H9 (cell line): ENCODE results near the gene MAGEB17. TPM values are rescaled to one million over a fixed set of nuclear protein-coding genes. Genes with fewer than 3 reads are reported as not detected.

Experiments used
- DNase-seq: peaks from one replicate; pipeline ENCODE4 v3.0.0-alpha.2; 2017
- H2AFZ ChIP-seq: one replicate; pipeline ENCODE4 v1.6.1; 2013; ENCODE audit warnings: mild to moderate bottlenecking, low read length, control low read depth, moderate library complexity
- H2AK5ac ChIP-seq: 2 replicates; pipeline ENCODE4 v1.6.1; 2013; ENCODE audit warnings: low read length, control low read depth, mixed read lengths; ENCODE audit not compliant: insufficient read length
- H2BK120ac ChIP-seq: one replicate; pipeline ENCODE4 v1.6.1; 2013; ENCODE audit warnings: low read depth, mild to moderate bottlenecking, low read length, control low read depth, inconsistent platforms; ENCODE audit not compliant: poor library complexity, severe bottlenecking
- H2BK12ac ChIP-seq: 2 replicates; pipeline ENCODE4 v1.6.1; 2013; ENCODE audit warnings: low read length, control low read depth, mixed read lengths, low read depth; ENCODE audit not compliant: insufficient read length
- H2BK15ac ChIP-seq: 2 replicates; pipeline ENCODE4 v1.6.1; 2013; ENCODE audit warnings: low read depth, low read length, control low read depth
- H2BK20ac ChIP-seq: one replicate; pipeline ENCODE4 v1.6.1; 2013; ENCODE audit warnings: low read depth, mild to moderate bottlenecking, low read length, control low read depth, inconsistent platforms; ENCODE audit not compliant: poor library complexity, severe bottlenecking
- H2BK5ac ChIP-seq: 2 replicates; pipeline ENCODE4 v1.6.1; 2013; ENCODE audit warnings: low read length, control low read depth, mixed read lengths; ENCODE audit not compliant: insufficient read length
- H3K14ac ChIP-seq: 2 replicates; pipeline ENCODE4 v1.6.1; 2013; ENCODE audit warnings: low read length, control low read depth; ENCODE audit not compliant: insufficient read depth
- H3K18ac ChIP-seq: 2 replicates; pipeline ENCODE4 v1.6.1; 2013; ENCODE audit warnings: low read depth, mild to moderate bottlenecking, mixed read lengths, low read length, control low read depth; ENCODE audit not compliant: insufficient read length
- H3K23ac ChIP-seq: 2 replicates; pipeline ENCODE4 v1.6.1; 2013; ENCODE audit warnings: low read length, control low read depth, mixed read lengths, low read depth; ENCODE audit not compliant: insufficient read length
- H3K23me2 ChIP-seq: 2 replicates; pipeline ENCODE4 v1.6.1; 2013; ENCODE audit warnings: low read depth, mild to moderate bottlenecking, mixed read lengths, low read length, control low read depth; ENCODE audit not compliant: insufficient read length, poor library complexity, severe bottlenecking
- H3K27ac ChIP-seq: 2 replicates; pipeline ENCODE4 v1.5.1; 2013; ENCODE audit warnings: low read length, control low read depth, mixed read lengths, low read depth; ENCODE audit not compliant: insufficient read length
- H3K27me3 ChIP-seq: 2 replicates; pipeline ENCODE4 v1.6.1; 2013; ENCODE audit warnings: low read length, control low read depth, inconsistent platforms; ENCODE audit not compliant: insufficient read depth
- H3K4ac ChIP-seq: 2 replicates; pipeline ENCODE4 v1.6.1; 2013; ENCODE audit warnings: low read depth, mild to moderate bottlenecking, control low read depth, inconsistent platforms, low read length, moderate library complexity
- H3K4me1 ChIP-seq: 2 replicates; pipeline ENCODE4 v1.6.1; 2013; ENCODE audit warnings: low read length, control low read depth, inconsistent platforms; ENCODE audit not compliant: insufficient read depth
- H3K4me2 ChIP-seq: 2 replicates; pipeline ENCODE4 v1.6.1; 2013; ENCODE audit warnings: low read length, control low read depth, mixed read lengths; ENCODE audit not compliant: insufficient read length, insufficient read depth
- H3K56ac ChIP-seq: 2 replicates; pipeline ENCODE4 v1.6.1; 2013; ENCODE audit warnings: low read depth, mild to moderate bottlenecking, mixed read lengths, low read length, control low read depth; ENCODE audit not compliant: insufficient read length
- H3K79me1 ChIP-seq: 2 replicates; pipeline ENCODE4 v1.6.1; 2013; ENCODE audit warnings: low read depth, mild to moderate bottlenecking, moderate library complexity, low read length, control low read depth, inconsistent platforms; ENCODE audit not compliant: insufficient read depth, poor library complexity, severe bottlenecking
- H3K79me2 ChIP-seq: 2 replicates; pipeline ENCODE4 v1.6.1; 2013; ENCODE audit warnings: low read length, control low read depth, inconsistent platforms; ENCODE audit not compliant: insufficient read depth
- H3K9ac ChIP-seq: 2 replicates; pipeline ENCODE4 v1.6.1; 2013; ENCODE audit warnings: low read length, control low read depth, mixed read lengths; ENCODE audit not compliant: insufficient read length; ENCODE audit errors: extremely low read depth
- H3K9me3 ChIP-seq: one replicate; pipeline ENCODE4 v1.6.1; 2013; ENCODE audit warnings: low read depth, low read length, inconsistent platforms; ENCODE audit not compliant: control insufficient read depth
- H3T11ph ChIP-seq: one replicate; pipeline ENCODE4 v1.6.1; 2013; ENCODE audit warnings: mild to moderate bottlenecking, low read length, control low read depth, inconsistent platforms
- H4K20me1 ChIP-seq: one replicate; pipeline ENCODE4 v1.6.1; 2013; ENCODE audit not compliant: control insufficient read depth, insufficient read length, insufficient read depth
- H4K5ac ChIP-seq: 2 replicates; pipeline ENCODE4 v1.6.1; 2013; ENCODE audit warnings: low read depth, mild to moderate bottlenecking, mixed read lengths, low read length, control low read depth; ENCODE audit not compliant: insufficient read length
- H4K8ac ChIP-seq: replicated peaks from 2 replicates; pipeline ENCODE4 v1.6.1; 2013; ENCODE audit warnings: low read length, control low read depth, mixed read lengths, low read depth; ENCODE audit not compliant: insufficient read length
- H4K91ac ChIP-seq: 2 replicates; pipeline ENCODE4 v1.6.1; 2013; ENCODE audit warnings: low read depth, mild to moderate bottlenecking, moderate library complexity, mixed read lengths, low read length, control low read depth; ENCODE audit not compliant: insufficient read length
- H3K27ac Mint-ChIP-seq, 3 experiments: 2 replicates in 2 of 3; 3 replicates in 1 of 3; pipeline ENCODE4 v1.8.0; 2020 to 2021; ENCODE audit warnings: mixed read lengths in 3 of 3, mild to moderate bottlenecking in 1 of 3, moderate library complexity in 1 of 3
- H3K27me3 Mint-ChIP-seq: 2 replicates; pipeline ENCODE4 v1.8.0; 2021; ENCODE audit warnings: low read depth, mild to moderate bottlenecking, moderate library complexity, mixed read lengths
- H3K36me3 Mint-ChIP-seq, 3 experiments: 2 replicates in 2 of 3; 3 replicates in 1 of 3; pipeline ENCODE4 v1.8.0; 2020 to 2021; ENCODE audit warnings: low read depth in 3 of 3, mixed read lengths in 3 of 3; ENCODE audit not compliant: insufficient read depth in 1 of 3
- H3K4me1 Mint-ChIP-seq, 2 experiments: 2 replicates each; pipeline ENCODE4 v1.8.0; 2020; ENCODE audit warnings: mixed read lengths in 2 of 2
- H3K4me3 Mint-ChIP-seq, 2 experiments: 2 replicates in 1 of 2; 3 replicates in 1 of 2; pipeline ENCODE4 v1.8.0; 2020 to 2021; ENCODE audit warnings: mild to moderate bottlenecking in 2 of 2, mixed read lengths in 2 of 2, moderate library complexity in 1 of 2
- H3K9me3 Mint-ChIP-seq, 2 experiments: 2 replicates in 1 of 2; 3 replicates in 1 of 2; pipeline ENCODE4 v1.8.0; 2020; ENCODE audit warnings: mild to moderate bottlenecking in 2 of 2, mixed read lengths in 2 of 2, moderate library complexity in 1 of 2
- WGBS: extraction: QIAGEN DNeasy Blood & Tissue Kit; methylation state at CpG from one replicate; pipeline ENCODE4 v1.1.7; 2013; ENCODE audit warnings: missing lambda C conversion rate, low lambda C conversion rate, mixed read lengths; ENCODE audit not compliant: insufficient read length; ENCODE audit errors: extremely low coverage; 5-methylcytosine and 5-hydroxymethylcytosine counted together
- total RNA-seq: library from RNA; stranded (reverse); gene quantifications from 2 replicates; pipeline ENCODE4 v1.2.1, GENCODE V29; 2021
- TF ChIP-seq, protein P1 (sequence below): fragments of 200-600 bp; sonication (generic); conservative IDR thresholded peaks from 3 replicates; pipeline ENCODE4 v1.8.0; 2021; ENCODE audit warnings: antibody characterized with exemption, mild to moderate bottlenecking

Gene MAGEB17
- total RNA-seq, 1 experiment from 2014 or later, result 0.74 TPM

DNA sequence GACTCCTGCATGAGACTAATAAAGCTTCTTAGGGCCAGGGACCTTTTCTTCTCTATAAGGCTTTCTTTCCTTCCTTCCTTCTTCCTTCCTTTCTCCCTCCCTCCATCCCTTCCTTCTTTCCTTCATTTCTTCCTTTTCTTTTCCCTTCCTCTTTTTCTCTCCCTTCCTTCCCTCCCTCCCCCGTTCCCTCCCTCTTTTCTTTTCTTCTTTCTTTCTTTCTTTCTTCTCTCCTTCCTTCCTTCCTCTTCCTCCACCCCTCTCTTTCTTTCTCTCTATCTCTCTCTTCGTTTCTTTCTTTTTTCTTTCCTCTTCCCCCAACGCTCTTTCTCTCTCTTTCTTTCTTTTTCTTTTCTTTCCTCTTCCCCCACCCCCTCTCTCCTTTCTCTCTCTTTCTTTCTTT lies 2.5 kb upstream of the MAGEB17 start:
- Histone ChIP-seq H4K20me1 (no peaks in the 10 kb centered on the region), H4K5ac (no peak overlapping the region), H3K79me2 (no peaks in the 10 kb centered on the region), H4K8ac (no peak overlapping the region), H3K23ac (no peak overlapping the region), H2AK5ac (no peak overlapping the region), H3K79me1 (no peaks in the 10 kb centered on the region), H2BK12ac (no peak overlapping the region), H3K9ac (no peak overlapping the region), H2AFZ (no peak overlapping the region), H2BK120ac (no peak overlapping the region), H3K4me1 (peaks cover 9% of the 10 kb centered on the region; the same call in 1 of the 2 replicates), H3K9me3 (no peaks in the 10 kb centered on the region), H3K4me2 (no peak overlapping the region), H2BK20ac (no peak overlapping the region), H2BK15ac (no peak overlapping the region), H3K27ac (no peak overlapping the region), H2BK5ac (no peak overlapping the region), H3K27me3 (no peaks in the 10 kb centered on the region), H3K56ac (no peak overlapping the region), H3K23me2 (no peaks in the 10 kb centered on the region), H4K91ac (no peak overlapping the region), H3T11ph (no peak overlapping the region), H3K18ac (no peak overlapping the region), H3K4ac (no peak overlapping the region), H3K14ac (no peak overlapping the region)
- Mint-ChIP-seq H3K27ac (no peak overlapping the region; a peak in 1 of 7 replicates), H3K4me3 (no peak overlapping the region), H3K27me3 (no peaks in the 10 kb centered on the region), H3K4me1 (peaks cover 42 to 66% of the 10 kb centered on the region in 2 experiments), H3K9me3 (peaks cover 0 to 13% of the 10 kb centered on the region in 2 experiments; a peak in 3 of 5 replicates), H3K36me3 (peaks cover 28 to 92% (median 49%) of the 10 kb centered on the region in 3 experiments)
- TF ChIP-seq, protein P1, sequence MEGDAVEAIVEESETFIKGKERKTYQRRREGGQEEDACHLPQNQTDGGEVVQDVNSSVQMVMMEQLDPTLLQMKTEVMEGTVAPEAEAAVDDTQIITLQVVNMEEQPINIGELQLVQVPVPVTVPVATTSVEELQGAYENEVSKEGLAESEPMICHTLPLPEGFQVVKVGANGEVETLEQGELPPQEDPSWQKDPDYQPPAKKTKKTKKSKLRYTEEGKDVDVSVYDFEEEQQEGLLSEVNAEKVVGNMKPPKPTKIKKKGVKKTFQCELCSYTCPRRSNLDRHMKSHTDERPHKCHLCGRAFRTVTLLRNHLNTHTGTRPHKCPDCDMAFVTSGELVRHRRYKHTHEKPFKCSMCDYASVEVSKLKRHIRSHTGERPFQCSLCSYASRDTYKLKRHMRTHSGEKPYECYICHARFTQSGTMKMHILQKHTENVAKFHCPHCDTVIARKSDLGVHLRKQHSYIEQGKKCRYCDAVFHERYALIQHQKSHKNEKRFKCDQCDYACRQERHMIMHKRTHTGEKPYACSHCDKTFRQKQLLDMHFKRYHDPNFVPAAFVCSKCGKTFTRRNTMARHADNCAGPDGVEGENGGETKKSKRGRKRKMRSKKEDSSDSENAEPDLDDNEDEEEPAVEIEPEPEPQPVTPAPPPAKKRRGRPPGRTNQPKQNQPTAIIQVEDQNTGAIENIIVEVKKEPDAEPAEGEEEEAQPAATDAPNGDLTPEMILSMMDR, result no peak
- WGBS, result no CpG with 5 or more reads among the region's 3 CpGs
- DNase-seq, result no peak
